Endothelial cell of umbilical vein (primary cell): Measurements from ENCODE around the gene RNF227. TPM values are rescaled to one million over a fixed set of nuclear protein-coding genes. Genes with fewer than 3 reads are reported as not detected.

Source experiments
- BruUV-seq: library from RNA; stranded (reverse); fragments of 400-500 nt; replicated peaks from 2 replicates; lab custom pipeline; 2021; lab: Mats Ljungman, UMichigan
- CTCF ChIA-PET: fragments of 300-600, 350-600 bp; sonication (Branson Sonifier 250); formaldehyde crosslinking; loops from one replicate; lab custom pipeline; 2021; ENCODE audit warnings: antibody characterized with exemption, inconsistent platforms; lab: Charles Lee
- POLR2A ChIA-PET: fragments of 300-600, 350-600 bp; sonication (Branson Sonifier 250); formaldehyde crosslinking; loops from one replicate; lab custom pipeline; 2021; ENCODE audit warnings: antibody characterized with exemption, inconsistent platforms; lab: Charles Lee
- DNase-seq: peaks from one replicate; pipeline ENCODE4 v3.0.0-alpha.2; 2011; ENCODE audit warnings: low read depth, low spot score
- FAIRE-seq: peaks from 2 replicates; lab custom pipeline; 2011; peaks lifted over from hg19 to GRCh38; lab: Jason Lieb, UNC
- H2AFZ ChIP-seq: 2 replicates; pipeline ENCODE4 v1.6.0; 2012; ENCODE audit warnings: low read depth, low read length, control low read depth, inconsistent platforms
- H3K27ac ChIP-seq: 2 replicates; pipeline ENCODE4 v1.5.1; 2011; ENCODE audit warnings: low read depth, mild to moderate bottlenecking, control low read depth, low read length, moderate library complexity; ENCODE audit not compliant: insufficient read depth
- H3K27me3 ChIP-seq, 2 experiments: 2 replicates each; pipeline versions ENCODE4 v1.6.0 to v1.6.1; 2011; ENCODE audit warnings: low read length in 2 of 2, mixed read lengths in 1 of 2; ENCODE audit not compliant: control insufficient read depth in 2 of 2, insufficient read depth in 2 of 2
- H3K36me3 ChIP-seq, 2 experiments: 2 replicates in 1 of 2; 3 replicates in 1 of 2; pipeline ENCODE4 v1.5.1; 2011; ENCODE audit warnings: low read length in 2 of 2, mild to moderate bottlenecking in 1 of 2, moderate library complexity in 1 of 2; ENCODE audit not compliant: control insufficient read depth in 2 of 2, insufficient read depth in 2 of 2; ENCODE audit errors: extremely low read depth in 1 of 2
- H3K4me1 ChIP-seq: 3 replicates; pipeline ENCODE4 v1.5.1; 2011; ENCODE audit warnings: mild to moderate bottlenecking, low read length; ENCODE audit not compliant: control insufficient read depth, insufficient read depth; ENCODE audit errors: extremely low read depth
- H3K4me2 ChIP-seq: 2 replicates; pipeline ENCODE4 v1.6.1; 2011; ENCODE audit warnings: low read length, control low read depth, mixed read lengths; ENCODE audit not compliant: insufficient read depth
- H3K4me3 ChIP-seq, 3 experiments: fragments of 200-600 bp in 1 of 3; sonication (generic), shearing (Covaris generic) in 1 of 3; replicated peaks in 1 of 3; 2 replicates each; pipeline ENCODE4 v1.5.1; 2011 to 2016; ENCODE audit warnings: control low read depth in 3 of 3, low read length in 3 of 3, mild to moderate bottlenecking in 2 of 3, inconsistent platforms in 1 of 3, low read depth in 1 of 3, moderate library complexity in 1 of 3; ENCODE audit not compliant: insufficient read depth in 1 of 3
- H3K79me2 ChIP-seq: 2 replicates; pipeline ENCODE4 v1.6.0; 2012; ENCODE audit warnings: low read length, inconsistent platforms; ENCODE audit not compliant: control insufficient read depth, insufficient read depth
- H3K9ac ChIP-seq: replicated peaks from 2 replicates; pipeline ENCODE3; 2011; ENCODE audit warnings: low read length, control low read depth; ENCODE audit not compliant: insufficient read depth; ENCODE audit errors: extremely low read depth
- H3K9me1 ChIP-seq: replicated peaks from 3 replicates; pipeline ENCODE4 v1.6.0; 2011; ENCODE audit warnings: mild to moderate bottlenecking, low read length; ENCODE audit not compliant: control insufficient read depth, insufficient read depth; ENCODE audit errors: extremely low read depth
- H3K9me3 ChIP-seq: replicated peaks from 2 replicates; pipeline ENCODE4 v1.5.1; 2012; ENCODE audit warnings: low read length, inconsistent platforms; ENCODE audit not compliant: control insufficient read depth, insufficient read depth
- H4K20me1 ChIP-seq: replicated peaks from 2 replicates; pipeline ENCODE3; 2011; ENCODE audit warnings: mild to moderate bottlenecking, low read length; ENCODE audit not compliant: control insufficient read depth, insufficient read depth; ENCODE audit errors: extremely low read depth
- EZH2 ChIP-seq: IDR thresholded peaks from 2 replicates; pipeline ENCODE4 v1.6.1; 2012; ENCODE audit warnings: borderline replicate concordance, low read depth, mild to moderate bottlenecking, moderate library complexity, low read length, inconsistent platforms; ENCODE audit not compliant: severe bottlenecking
- FOS ChIP-seq: IDR thresholded peaks from 2 replicates; pipeline ENCODE4 v1.6.1; 2011; ENCODE audit warnings: mild to moderate bottlenecking, low read length, moderate library complexity, borderline replicate concordance; ENCODE audit not compliant: insufficient read depth
- GATA2 ChIP-seq: IDR thresholded peaks from 2 replicates; pipeline ENCODE4 v1.7.0; 2011; ENCODE audit warnings: low read depth, mild to moderate bottlenecking, moderate library complexity, mixed read lengths, low read length; ENCODE audit not compliant: insufficient read length, insufficient read depth
- JUN ChIP-seq: IDR thresholded peaks from 2 replicates; pipeline ENCODE4 v1.6.1; 2011; ENCODE audit warnings: borderline replicate concordance, low read depth; ENCODE audit not compliant: insufficient read length, insufficient read depth
- MYC ChIP-seq: IDR thresholded peaks from one replicate; pipeline ENCODE4 v1.6.1; 2011; ENCODE audit warnings: mild to moderate bottlenecking, low read depth, low read length
- POLR2A ChIP-seq: IDR thresholded peaks from 2 replicates; pipeline ENCODE4 v1.6.1; 2012; ENCODE audit warnings: low read depth, mild to moderate bottlenecking, control low read depth, low read length
- POLR2AphosphoS5 ChIP-seq: IDR thresholded peaks from 2 replicates; pipeline ENCODE4 v1.6.1; 2012; ENCODE audit warnings: low read depth, mild to moderate bottlenecking, control low read depth, low read length, moderate library complexity; ENCODE audit not compliant: insufficient read depth
- dilution Hi-C: fragments of 300-500 bp; cut with MboI; formaldehyde crosslinking; loops from one replicate; pipeline ENCODE4 v1.15.0; 2019; ENCODE audit warnings: low sequenced_read_pairs; ENCODE audit not compliant: extremely low pct_ligation_motif_present
- intact Hi-C: fragments of 100-400 bp; cut with micrococcal nuclease; formaldehyde crosslinking; loops from one replicate; pipeline ENCODE4 v1.10.0; 2022
- polyA plus RNA-seq, 4 experiments: library from polyadenylated mRNA; depleted of rRNA in 3 of 4; stranded (reverse) in 3 of 4; unstranded in 1 of 4; fragments of >200 nt; gene quantifications; 2 replicates each; pipeline versions ENCODE4 v1.2.1 to v1.2.3, GENCODE V29; 2011 to 2012; ENCODE audit warnings: missing spikeins in 1 of 4
- total RNA-seq: library from RNA; stranded (reverse); gene quantifications from 2 replicates; pipeline ENCODE4 v1.2.3, GENCODE V29; 2021
- TF ChIP-seq, protein P1 (sequence below): IDR thresholded peaks from 2 replicates; pipeline ENCODE4 v1.6.1; 2011; ENCODE audit not compliant: insufficient read depth, insufficient read length
- TF ChIP-seq, protein P2 (sequence below), 2 donors: IDR thresholded peaks; 1 replicate in 1 of 2; 2 replicates in 1 of 2; pipeline ENCODE4 v1.5.1; 2011; ENCODE audit warnings: low read length in 2 of 2, mild to moderate bottlenecking in 2 of 2, moderate library complexity in 2 of 2, control low read depth in 1 of 2, inconsistent platforms in 1 of 2, low read depth in 1 of 2; ENCODE audit not compliant: insufficient read depth in 1 of 2; ENCODE audit errors: extremely low read depth in 1 of 2

RNF227 gene
- total and polyA plus RNA-seq, 2 donors (not counting 3 experiments of a cell fraction or from before 2014, with no cell fraction given) = 0.58 to 0.76 TPM

DNA sequence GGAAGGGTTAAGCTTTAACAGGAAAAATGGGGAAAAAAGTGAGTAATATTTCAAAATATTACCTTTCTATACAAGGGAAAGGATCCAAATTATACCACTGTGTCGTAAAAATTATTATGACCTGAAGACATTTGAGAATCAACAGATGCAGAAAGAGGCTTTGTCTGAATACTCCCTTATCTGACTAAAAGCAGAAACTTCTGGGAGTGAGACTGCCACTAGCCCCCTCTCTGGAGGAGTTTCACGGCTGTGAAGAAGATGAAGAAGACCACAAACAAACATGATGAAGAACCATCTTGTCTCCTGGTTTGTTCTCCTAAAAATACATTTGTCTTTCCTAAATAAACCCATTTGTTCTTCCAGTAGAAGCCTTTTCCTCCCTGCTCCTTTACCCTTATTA is 45.3 kb upstream of the RNF227 start:
- intact Hi-C loops (no loop called here), dilution Hi-C loops (no loop called here)
- H3K4me2 ChIP-seq = no peak overlapping the region
- BruUV-seq = no TSS peak
- no peak for DNase-seq
- ChIA-PET POLR2A (no interaction called here), CTCF (interaction anchor here (0.6 to 0.9 kb wide), 2 partner anchors 11 to 99 kb away, joined by 3 read pairs; no protein-coding TSS in a partner anchor)
- no peak overlapping the region for H3K4me3 ChIP-seq
- no peaks in the 10 kb centered on the region for H3K79me2 ChIP-seq
- H3K9me3 ChIP-seq = no peaks in the 10 kb centered on the region
- no peaks in the 10 kb centered on the region for H4K20me1 ChIP-seq
- H2AFZ ChIP-seq = no peak overlapping the region
- H3K4me1 ChIP-seq = no peaks in the 10 kb centered on the region
- no peak overlapping the region for H3K27ac ChIP-seq
- H3K9me1 ChIP-seq = no peaks in the 10 kb centered on the region
- H3K9ac ChIP-seq = no peak overlapping the region
- H3K36me3 ChIP-seq = no peaks in the 10 kb centered on the region
- H3K27me3 ChIP-seq = peaks cover 2 to 5% of the 10 kb centered on the region in 2 experiments
- FAIRE-seq = no peak
- TF ChIP-seq, protein P1, sequence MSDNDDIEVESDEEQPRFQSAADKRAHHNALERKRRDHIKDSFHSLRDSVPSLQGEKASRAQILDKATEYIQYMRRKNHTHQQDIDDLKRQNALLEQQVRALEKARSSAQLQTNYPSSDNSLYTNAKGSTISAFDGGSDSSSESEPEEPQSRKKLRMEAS = no peak

DNA sequence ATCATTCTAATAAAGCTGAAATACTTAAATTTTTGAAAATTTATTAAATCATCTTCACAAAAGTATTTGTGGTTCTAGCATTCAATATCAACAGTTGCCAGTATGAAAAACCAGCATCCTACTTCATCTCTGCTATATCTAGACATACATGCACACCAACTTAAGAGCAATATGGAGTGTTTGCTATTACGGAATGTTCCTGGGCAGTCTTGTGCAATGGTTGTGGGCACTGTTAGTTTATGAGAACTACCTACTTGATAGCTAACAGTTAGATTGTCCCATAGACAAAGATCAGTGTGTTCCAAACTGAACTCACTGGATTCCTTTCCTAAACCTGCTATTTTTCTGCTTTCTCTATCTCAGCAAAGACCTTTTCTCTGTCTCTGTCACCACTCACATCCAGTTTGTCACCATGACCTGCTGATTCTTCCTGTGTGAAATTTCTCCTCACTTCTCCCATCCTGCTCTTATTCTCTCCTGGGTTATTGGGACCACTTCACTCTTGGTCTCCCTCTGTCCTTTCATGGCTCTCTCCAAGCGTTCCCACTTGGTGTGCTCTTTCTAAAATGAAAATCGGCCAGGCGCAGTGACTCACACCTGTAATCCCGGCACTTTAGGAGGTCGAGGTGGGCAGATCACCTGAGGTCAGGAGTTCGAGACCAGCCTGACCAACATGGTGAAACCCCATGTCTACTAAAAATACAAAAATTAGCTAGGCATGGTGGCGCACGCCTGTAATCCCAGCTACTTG is 43.6 kb upstream of the RNF227 start:
- Histone ChIP-seq H3K27ac (no peak overlapping the region), H3K9me1 (no peaks in the 10 kb centered on the region), H3K9me3 (no peaks in the 10 kb centered on the region), H4K20me1 (no peaks in the 10 kb centered on the region), H3K4me2 (no peak overlapping the region), H3K4me3 (no peak overlapping the region), H3K36me3 (no peaks in the 10 kb centered on the region), H3K79me2 (no peaks in the 10 kb centered on the region), H3K4me1 (no peaks in the 10 kb centered on the region), H2AFZ (no peak overlapping the region), H3K9ac (no peak overlapping the region), H3K27me3 (peaks cover 2 to 5% of the 10 kb centered on the region in 2 experiments)
- intact Hi-C loops = no loop called here
- DNase-seq (no peak), FAIRE-seq (no peak)
- dilution Hi-C loops = no loop called here
- CTCF ChIA-PET = no interaction called here
- TF ChIP-seq GATA2 = no peak
- TF ChIP-seq, protein P1 = no peak
- TF ChIP-seq MYC = no peak
- no peak for TF ChIP-seq POLR2A
- no peak for TF ChIP-seq POLR2AphosphoS5
- TF ChIP-seq, protein P2, sequence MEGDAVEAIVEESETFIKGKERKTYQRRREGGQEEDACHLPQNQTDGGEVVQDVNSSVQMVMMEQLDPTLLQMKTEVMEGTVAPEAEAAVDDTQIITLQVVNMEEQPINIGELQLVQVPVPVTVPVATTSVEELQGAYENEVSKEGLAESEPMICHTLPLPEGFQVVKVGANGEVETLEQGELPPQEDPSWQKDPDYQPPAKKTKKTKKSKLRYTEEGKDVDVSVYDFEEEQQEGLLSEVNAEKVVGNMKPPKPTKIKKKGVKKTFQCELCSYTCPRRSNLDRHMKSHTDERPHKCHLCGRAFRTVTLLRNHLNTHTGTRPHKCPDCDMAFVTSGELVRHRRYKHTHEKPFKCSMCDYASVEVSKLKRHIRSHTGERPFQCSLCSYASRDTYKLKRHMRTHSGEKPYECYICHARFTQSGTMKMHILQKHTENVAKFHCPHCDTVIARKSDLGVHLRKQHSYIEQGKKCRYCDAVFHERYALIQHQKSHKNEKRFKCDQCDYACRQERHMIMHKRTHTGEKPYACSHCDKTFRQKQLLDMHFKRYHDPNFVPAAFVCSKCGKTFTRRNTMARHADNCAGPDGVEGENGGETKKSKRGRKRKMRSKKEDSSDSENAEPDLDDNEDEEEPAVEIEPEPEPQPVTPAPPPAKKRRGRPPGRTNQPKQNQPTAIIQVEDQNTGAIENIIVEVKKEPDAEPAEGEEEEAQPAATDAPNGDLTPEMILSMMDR (IDR thresholded peaks at IDR 0.05; ENCODE audit: extremely low read depth in 1 of 2, insufficient read depth in 1 of 2, low read depth in 1 of 2, low read length in 2 of 2) = no peak
- no peak for TF ChIP-seq FOS
- no peak for TF ChIP-seq EZH2
- TF ChIP-seq JUN = no peak
- POLR2A ChIA-PET = no interaction called here
- BruUV-seq = no TSS peak
